IPS-15b (cell line): ENCODE data around the gene NEGR1.

ENCODE experiments used
- H3K27me3 ChIP-seq: one replicate; pipeline ENCODE4 v1.6.1; 2013; ENCODE audit warnings: low read length; ENCODE audit not compliant: control insufficient read depth, insufficient read depth
- H3K36me3 ChIP-seq: one replicate; pipeline ENCODE4 v1.6.1; 2013; ENCODE audit warnings: low read length; ENCODE audit not compliant: control insufficient read depth, insufficient read depth
- H3K4me1 ChIP-seq: one replicate; pipeline ENCODE4 v1.6.1; 2013; ENCODE audit warnings: mild to moderate bottlenecking, low read length; ENCODE audit not compliant: control insufficient read depth, insufficient read depth
- H3K4me3 ChIP-seq: one replicate; pipeline ENCODE4 v1.5.1; 2013; ENCODE audit warnings: low read depth, low read length
- H3K9ac ChIP-seq: one replicate; pipeline ENCODE4 v1.6.1; 2013; ENCODE audit warnings: low read depth, mild to moderate bottlenecking, low read length
- H3K9me3 ChIP-seq: one replicate; pipeline ENCODE4 v1.6.1; 2013; ENCODE audit warnings: mild to moderate bottlenecking, low read length; ENCODE audit not compliant: control insufficient read depth, insufficient read depth

Gene NEGR1

GRCh38 chr1:71834601-71835441, 447.5 kb downstream of the NEGR1 start:
- H3K27me3 ChIP-seq, result no peaks in the 10 kb centered on the region
- peaks cover 9% of the 10 kb centered on the region for H3K4me1 ChIP-seq

DNA sequence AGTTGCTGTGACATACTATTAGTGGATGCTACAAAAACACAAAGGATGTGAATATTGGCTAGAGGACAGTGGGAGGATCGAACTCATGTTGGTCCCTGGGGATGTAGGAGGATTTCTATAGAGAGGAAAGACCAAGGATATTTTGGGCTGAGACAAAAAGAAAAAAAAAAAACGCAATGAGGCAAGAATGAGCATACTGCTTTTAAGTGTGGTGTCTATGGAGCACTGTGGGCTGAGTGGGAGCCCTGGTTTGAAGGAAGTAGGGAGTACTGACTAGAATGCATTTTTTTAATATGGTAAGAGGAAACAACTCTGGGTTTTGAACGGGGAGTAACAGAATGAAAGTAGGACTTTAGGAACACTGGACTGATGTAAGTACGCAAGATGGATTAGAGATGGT, 450.7 kb downstream of the NEGR1 start:
- Histone ChIP-seq H3K36me3 (no peaks in the 10 kb centered on the region), H3K27me3 (no peaks in the 10 kb centered on the region)

More at GRCh38 chr1:71834601-71835441, 447.5 kb downstream of the NEGR1 start:
- Histone ChIP-seq H3K36me3 (no peaks in the 10 kb centered on the region), H3K9me3 (no peaks in the 10 kb centered on the region), H3K9ac (no peak overlapping the region), H3K4me3 (no peak overlapping the region)

DNA sequence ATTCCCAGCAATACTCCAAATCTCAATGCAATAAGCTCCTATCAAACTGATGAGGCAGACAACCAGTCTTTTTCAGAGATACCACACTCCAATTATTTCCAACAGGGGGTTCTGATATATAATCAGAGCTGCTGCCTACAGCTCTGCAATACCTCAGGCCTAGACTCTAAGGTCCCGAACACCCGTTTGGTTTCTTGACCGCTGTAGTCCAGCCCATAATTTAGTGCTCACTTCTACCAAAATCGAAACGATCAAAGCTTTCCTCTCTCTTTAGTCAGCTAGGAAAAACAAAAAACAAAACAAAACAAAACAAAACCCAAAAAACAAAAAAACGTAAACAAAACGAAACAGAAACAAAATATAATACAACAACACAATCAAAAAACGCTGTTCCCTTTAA, 453.0 kb downstream of the NEGR1 start:
- Histone ChIP-seq H3K36me3 (no peaks in the 10 kb centered on the region), H3K27me3 (no peaks in the 10 kb centered on the region), H3K4me1 (peaks cover 7% of the 10 kb centered on the region), H3K9ac (no peak overlapping the region), H3K9me3 (no peaks in the 10 kb centered on the region), H3K4me3 (no peak overlapping the region)

More for the DNA sequence above, 450.7 kb downstream of the NEGR1 start:
- Histone ChIP-seq H3K9ac (no peak overlapping the region), H3K4me3 (no peak overlapping the region), H3K9me3 (no peaks in the 10 kb centered on the region), H3K4me1 (peaks cover 6% of the 10 kb centered on the region)

- H3K27me3 ChIP-seq, result no peaks in the 10 kb centered on the region
Observed at GRCh38 chr1:71828431-71829012, 453.8 kb downstream of the NEGR1 start.

DNA sequence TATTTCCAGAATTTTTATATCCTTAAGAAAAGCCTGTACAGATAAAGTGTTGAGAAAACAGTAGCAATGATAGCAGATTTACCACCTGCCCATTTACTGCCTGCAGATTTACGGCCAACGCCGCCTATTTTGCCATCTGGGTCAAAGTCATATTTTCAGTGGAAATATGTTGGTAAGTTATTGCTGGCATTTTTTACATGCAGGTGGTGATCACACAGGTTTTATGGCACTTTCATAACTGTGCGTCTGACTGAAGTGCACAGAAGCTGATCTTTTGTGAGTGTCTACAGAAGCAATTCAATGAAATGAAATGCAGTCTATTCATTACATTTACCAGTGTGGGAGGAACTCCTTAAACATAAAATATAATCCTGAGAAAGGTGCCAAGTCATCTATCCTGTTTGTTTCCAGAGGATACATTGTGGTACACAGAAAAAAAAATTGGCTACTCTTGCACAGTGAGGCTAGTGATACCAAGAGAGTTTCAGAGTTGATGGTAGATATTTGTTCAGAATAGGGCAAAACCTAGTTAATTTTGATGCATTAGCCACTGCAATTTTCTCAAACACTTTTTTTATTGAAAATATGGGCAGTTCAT, 458.5 kb downstream of the NEGR1 start:
- no peaks in the 10 kb centered on the region for H3K9me3 ChIP-seq
- H3K9ac ChIP-seq, result no peak overlapping the region
- no peaks in the 10 kb centered on the region for H3K27me3 ChIP-seq
- H3K4me1 ChIP-seq, result peaks cover 7% of the 10 kb centered on the region
- no peaks in the 10 kb centered on the region for H3K36me3 ChIP-seq
- no peak overlapping the region for H3K4me3 ChIP-seq

More at GRCh38 chr1:71828431-71829012, 453.8 kb downstream of the NEGR1 start:
- Histone ChIP-seq H3K4me3 (no peak overlapping the region), H3K9me3 (no peaks in the 10 kb centered on the region), H3K9ac (no peak overlapping the region), H3K36me3 (no peaks in the 10 kb centered on the region), H3K4me1 (peaks cover 7% of the 10 kb centered on the region)

DNA sequence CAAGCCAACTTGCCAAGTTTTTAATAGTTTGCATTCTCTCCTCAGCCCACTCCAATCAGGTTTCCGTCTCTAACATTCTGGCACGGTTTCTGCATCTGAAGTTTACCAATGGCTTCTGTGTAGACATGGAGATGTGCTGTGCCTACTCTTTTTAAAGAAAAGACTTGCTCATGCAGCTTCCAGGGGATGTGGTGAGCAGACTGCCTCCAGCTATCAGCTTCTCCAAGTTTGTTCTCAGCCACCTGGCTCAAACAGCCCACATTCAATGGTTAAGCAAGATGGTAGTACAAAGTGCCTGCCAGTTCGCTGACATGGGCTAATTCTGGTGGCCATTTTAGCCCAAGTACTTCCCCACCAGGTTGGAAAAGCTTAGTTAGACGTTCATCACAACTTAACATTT, 465.3 kb downstream of the NEGR1 start:
- no peaks in the 10 kb centered on the region for H3K9me3 ChIP-seq
- H3K9ac ChIP-seq, result no peak overlapping the region
- H3K4me1 ChIP-seq, result no peaks in the 10 kb centered on the region
- H3K36me3 ChIP-seq, result no peaks in the 10 kb centered on the region
- no peaks in the 10 kb centered on the region for H3K27me3 ChIP-seq
- no peak overlapping the region for H3K4me3 ChIP-seq

DNA sequence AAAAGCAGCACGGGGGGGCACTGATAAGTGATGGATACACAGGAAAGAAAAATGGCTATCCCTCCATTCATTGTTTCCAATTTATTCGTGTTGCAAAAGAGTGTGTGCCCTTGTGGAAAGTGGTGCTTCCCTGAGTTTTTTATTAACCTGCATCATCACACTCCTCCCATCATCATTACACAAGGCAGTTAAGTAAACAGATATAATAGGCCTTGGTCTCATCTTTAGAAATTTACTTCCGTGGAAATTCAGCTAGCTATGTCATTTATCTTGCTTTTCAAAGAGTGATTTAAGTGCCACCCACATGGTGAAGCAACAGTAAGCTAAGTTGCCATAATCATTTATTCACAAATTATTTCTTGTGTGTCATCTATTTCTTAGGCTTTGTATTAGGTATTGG, 473.3 kb downstream of the NEGR1 start:
- no peak overlapping the region for H3K4me3 ChIP-seq
- H3K27me3 ChIP-seq, result no peaks in the 10 kb centered on the region
- H3K9me3 ChIP-seq, result no peaks in the 10 kb centered on the region
- H3K9ac ChIP-seq, result no peak overlapping the region
- no peaks in the 10 kb centered on the region for H3K4me1 ChIP-seq
- no peaks in the 10 kb centered on the region for H3K36me3 ChIP-seq

DNA sequence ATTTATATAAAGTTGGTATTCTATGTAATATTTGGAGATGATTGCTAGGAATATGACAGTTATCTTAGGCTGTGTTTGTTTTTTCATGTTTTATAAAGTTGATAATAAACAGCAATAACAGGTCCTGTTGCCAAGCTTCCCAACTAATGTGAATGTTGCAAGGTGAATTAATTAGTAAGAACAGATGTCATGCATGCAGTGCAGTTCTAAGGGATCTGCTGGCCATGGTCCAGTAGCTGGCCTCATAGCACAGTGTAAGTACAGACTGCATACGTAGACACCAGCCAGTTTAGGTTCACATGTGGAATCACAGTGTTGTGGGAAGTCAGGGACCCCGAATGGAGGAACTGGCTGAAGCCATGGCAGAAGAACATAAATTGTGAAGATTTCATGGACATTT, 478.2 kb downstream of the NEGR1 start:
- Histone ChIP-seq H3K9ac (no peak overlapping the region), H3K27me3 (no peaks in the 10 kb centered on the region), H3K4me3 (no peak overlapping the region), H3K4me1 (no peaks in the 10 kb centered on the region), H3K36me3 (no peaks in the 10 kb centered on the region), H3K9me3 (no peaks in the 10 kb centered on the region)

DNA sequence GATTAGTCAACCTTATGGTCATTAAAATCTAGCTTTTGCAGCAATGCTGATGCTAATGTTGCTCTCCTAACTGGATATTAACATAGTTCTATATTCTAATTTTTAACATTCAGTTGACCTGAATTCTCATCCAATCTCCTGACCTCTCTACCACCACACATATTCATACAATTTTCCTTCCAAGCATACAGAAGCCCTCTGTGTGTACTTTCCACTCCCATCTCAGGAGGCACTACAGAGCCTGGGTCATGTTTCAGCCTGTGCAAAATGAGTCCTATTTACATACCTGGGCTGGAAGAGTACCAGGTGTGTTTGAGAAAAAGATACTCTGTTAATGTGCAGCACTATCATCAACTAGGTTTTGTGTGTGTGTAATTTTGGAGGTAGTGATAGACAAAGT, 486.3 kb downstream of the NEGR1 start:
- Histone ChIP-seq H3K4me1 (no peaks in the 10 kb centered on the region), H3K4me3 (no peak overlapping the region), H3K9me3 (no peaks in the 10 kb centered on the region), H3K36me3 (no peaks in the 10 kb centered on the region), H3K27me3 (no peaks in the 10 kb centered on the region), H3K9ac (no peak overlapping the region)

- no peaks in the 10 kb centered on the region for H3K27me3 ChIP-seq
- H3K36me3 ChIP-seq, result no peaks in the 10 kb centered on the region
- H3K4me3 ChIP-seq, result no peak overlapping the region
- H3K9me3 ChIP-seq, result no peaks in the 10 kb centered on the region
- H3K9ac ChIP-seq, result no peak overlapping the region
- H3K4me1 ChIP-seq, result no peaks in the 10 kb centered on the region
Observed at GRCh38 chr1:71792264-71792663, 490.1 kb downstream of the NEGR1 start.

GRCh38 chr1:71788113-71788512, 494.2 kb downstream of the NEGR1 start:
- no peaks in the 10 kb centered on the region for H3K36me3 ChIP-seq

DNA sequence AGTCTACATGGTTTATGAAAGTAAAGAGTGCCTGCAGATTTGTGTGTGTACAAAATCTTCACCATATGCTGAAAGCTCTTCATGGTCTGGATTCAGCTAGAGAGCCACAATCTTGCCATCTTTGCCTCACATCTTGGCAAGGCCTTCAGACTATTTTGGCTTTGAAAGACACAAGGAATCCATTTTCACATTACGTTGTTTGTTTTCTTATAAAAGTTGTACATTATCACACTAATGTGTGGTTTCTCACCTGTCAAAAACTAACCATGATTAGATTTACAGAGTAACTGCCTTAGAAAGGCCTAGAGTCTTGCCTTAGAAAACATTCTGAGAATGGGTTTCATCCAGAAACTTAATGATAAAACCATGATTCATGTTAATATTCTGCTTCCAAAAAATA, 494.6 kb downstream of the NEGR1 start:
- Histone ChIP-seq H3K4me3 (no peak overlapping the region), H3K9ac (no peak overlapping the region), H3K4me1 (no peaks in the 10 kb centered on the region), H3K36me3 (no peaks in the 10 kb centered on the region), H3K27me3 (no peaks in the 10 kb centered on the region), H3K9me3 (no peaks in the 10 kb centered on the region)

More at GRCh38 chr1:71788113-71788512, 494.2 kb downstream of the NEGR1 start:
- H3K4me3 ChIP-seq, result no peak overlapping the region
- no peaks in the 10 kb centered on the region for H3K27me3 ChIP-seq
- H3K4me1 ChIP-seq, result no peaks in the 10 kb centered on the region
- no peak overlapping the region for H3K9ac ChIP-seq
- H3K9me3 ChIP-seq, result no peaks in the 10 kb centered on the region
